GM06990 (cell line): Measurements from ENCODE around the gene ZBED1.

Experiments
- DNase-seq: peaks from one replicate; pipeline ENCODE4 v3.0.0-alpha.2; 2011; ENCODE audit not compliant: insufficient read length; ENCODE audit errors: extremely low read depth
- H3K27me3 ChIP-seq: replicated peaks from 2 replicates; pipeline ENCODE4 v1.6.0; 2011; ENCODE audit warnings: low read length; ENCODE audit not compliant: control insufficient read depth, insufficient read depth
- H3K36me3 ChIP-seq: 2 replicates; pipeline ENCODE4 v1.5.1; 2011; ENCODE audit warnings: low read length; ENCODE audit not compliant: control insufficient read depth, insufficient read depth
- H3K4me3 ChIP-seq: replicated peaks from 2 replicates; pipeline ENCODE4 v1.5.1; 2011; ENCODE audit warnings: low read depth, mild to moderate bottlenecking, control low read depth, low read length
- TF ChIP-seq, protein P1 (sequence below): IDR thresholded peaks from 2 replicates; pipeline ENCODE4 v1.5.1; 2011; ENCODE audit warnings: low read length, control low read depth, mild to moderate bottlenecking, inconsistent platforms; ENCODE audit not compliant: insufficient read depth, poor library complexity, severe bottlenecking

The ZBED1 gene

DNA sequence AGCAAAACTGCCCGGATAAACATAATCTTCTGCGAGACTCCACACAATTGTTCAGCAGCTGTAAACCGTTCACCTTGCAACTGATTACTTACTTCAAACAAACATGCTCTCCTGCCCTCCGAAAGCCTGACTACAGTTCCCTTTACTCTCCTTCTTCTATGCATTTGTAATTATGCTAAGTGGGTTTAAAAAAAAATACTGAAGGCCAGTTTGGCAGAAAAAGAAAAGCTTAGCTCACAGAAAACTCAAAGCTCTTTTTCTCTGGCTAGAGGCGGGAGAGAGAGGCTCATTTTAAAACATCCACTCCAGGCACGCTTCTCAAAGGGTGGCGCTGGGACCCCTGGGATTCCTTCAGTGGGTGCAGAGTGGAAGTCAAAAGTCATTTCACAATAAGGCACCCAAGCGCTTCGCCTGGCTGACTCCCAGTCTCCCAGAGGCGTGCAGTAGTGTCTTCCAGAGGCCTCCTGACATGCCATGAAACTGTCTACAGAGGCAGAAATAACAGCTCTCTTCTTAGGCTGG, 1.9 kb downstream of the ZBED1 start:
- TF ChIP-seq, protein P1, sequence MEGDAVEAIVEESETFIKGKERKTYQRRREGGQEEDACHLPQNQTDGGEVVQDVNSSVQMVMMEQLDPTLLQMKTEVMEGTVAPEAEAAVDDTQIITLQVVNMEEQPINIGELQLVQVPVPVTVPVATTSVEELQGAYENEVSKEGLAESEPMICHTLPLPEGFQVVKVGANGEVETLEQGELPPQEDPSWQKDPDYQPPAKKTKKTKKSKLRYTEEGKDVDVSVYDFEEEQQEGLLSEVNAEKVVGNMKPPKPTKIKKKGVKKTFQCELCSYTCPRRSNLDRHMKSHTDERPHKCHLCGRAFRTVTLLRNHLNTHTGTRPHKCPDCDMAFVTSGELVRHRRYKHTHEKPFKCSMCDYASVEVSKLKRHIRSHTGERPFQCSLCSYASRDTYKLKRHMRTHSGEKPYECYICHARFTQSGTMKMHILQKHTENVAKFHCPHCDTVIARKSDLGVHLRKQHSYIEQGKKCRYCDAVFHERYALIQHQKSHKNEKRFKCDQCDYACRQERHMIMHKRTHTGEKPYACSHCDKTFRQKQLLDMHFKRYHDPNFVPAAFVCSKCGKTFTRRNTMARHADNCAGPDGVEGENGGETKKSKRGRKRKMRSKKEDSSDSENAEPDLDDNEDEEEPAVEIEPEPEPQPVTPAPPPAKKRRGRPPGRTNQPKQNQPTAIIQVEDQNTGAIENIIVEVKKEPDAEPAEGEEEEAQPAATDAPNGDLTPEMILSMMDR: no peak
- DNase-seq: no peak
- peaks cover 4% of the 10 kb centered on the region for H3K36me3 ChIP-seq
- H3K27me3 ChIP-seq: no peaks in the 10 kb centered on the region
- H3K4me3 ChIP-seq: peak overlapping the region; percentile 88

DNA sequence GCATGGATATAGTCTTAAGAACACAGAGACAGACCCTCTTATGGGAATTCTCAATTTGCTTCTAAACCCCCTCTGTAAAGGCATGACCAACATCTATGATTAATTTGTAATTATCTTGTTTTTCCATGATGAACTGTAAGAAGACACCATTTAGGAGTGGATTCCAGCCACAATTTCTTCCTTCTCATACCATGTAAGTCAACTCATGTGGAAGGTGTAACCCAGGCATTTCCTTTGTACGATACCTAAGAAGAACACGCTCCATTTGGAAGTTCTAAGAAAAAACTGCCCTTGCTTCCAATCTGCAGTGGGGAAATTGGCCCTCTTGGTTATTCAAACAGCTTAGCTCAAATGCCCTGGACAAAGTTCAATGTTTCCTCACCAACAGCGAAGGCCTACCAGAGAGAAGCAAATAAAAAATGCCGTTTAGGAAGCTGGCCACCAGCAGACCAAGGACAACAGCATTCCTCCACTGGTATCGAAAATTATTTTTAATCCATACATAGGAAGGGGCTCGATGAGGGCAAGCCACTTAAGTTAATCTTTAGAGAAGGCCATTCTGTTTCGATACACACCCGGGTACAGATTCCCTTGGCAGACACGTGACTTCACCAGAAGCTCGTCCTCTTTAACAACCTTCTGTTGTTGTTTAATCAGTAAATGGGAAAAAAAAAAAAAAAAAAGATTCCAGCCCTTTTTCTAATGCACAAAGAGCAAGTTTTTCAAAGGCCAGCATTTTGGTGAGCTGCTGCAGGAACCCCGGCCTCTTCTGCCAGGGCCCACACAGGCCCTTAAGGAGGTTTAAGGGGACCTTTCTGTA, 2.6 kb downstream of the ZBED1 start:
- DNase-seq: no peak
- Histone ChIP-seq H3K27me3 (no peaks in the 10 kb centered on the region), H3K4me3 (peak overlapping the region; percentile 88; the same call in 1 of the 2 replicates), H3K36me3 (peaks cover 4% of the 10 kb centered on the region)
- TF ChIP-seq, protein P1: no peak

DNA sequence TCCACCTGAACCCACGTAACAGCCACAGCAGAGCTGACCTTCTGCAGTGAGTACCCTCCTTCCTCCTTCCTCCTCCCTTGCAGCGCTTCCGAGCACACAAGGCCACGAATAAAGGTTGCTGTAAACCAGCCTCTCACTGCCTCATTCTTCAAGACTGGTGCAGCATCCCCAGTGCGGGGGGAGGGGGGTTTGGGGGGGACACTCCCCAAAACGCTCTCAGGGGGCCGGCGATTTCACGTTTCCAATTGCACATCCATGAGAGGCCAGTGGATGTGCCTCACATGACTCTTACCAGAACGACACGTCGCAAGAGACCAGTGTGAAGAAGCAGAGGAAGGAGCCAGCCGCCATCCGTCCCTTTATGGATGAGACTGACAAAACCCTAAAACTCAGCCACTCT, 5.2 kb downstream of the ZBED1 start:
- Histone ChIP-seq H3K36me3 (peaks cover 7% of the 10 kb centered on the region), H3K4me3 (no peak overlapping the region), H3K27me3 (no peaks in the 10 kb centered on the region)
- TF ChIP-seq, protein P1: no peak
- no peak for DNase-seq

DNA sequence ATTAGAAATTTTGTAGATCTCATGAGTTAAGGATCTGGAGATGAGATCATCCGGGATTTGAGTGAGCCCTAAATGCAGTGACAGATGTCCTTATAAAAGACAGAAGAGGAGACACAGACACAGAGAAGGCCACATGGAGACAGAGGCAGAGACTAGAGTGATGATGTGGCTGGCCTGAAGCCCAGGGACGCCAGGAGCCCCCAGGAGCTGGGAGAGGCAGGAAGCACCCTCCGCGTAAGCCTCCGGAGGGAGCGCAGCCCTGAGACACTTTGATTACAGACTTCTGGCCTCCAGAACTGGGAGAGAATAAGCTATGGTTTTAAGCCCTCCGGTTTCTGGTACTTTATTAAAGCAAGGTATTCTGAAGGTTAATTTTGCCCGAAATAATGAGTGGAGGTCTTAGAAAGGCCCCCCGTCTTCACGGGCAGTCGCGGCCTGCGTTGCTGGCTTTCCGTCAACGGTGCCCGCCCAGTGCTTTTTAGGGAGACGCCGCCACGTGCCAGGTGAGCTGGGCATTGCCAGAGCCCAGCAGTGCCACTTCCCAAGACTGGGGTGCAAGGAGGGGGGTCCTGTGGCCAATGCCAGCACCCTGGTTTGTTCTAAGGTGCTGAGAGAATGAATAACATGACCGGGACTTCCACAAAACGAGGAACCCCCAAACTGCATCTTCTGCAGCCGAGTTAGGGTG, 8.1 kb downstream of the ZBED1 start:
- Histone ChIP-seq H3K27me3 (no peaks in the 10 kb centered on the region), H3K36me3 (peaks cover 28% of the 10 kb centered on the region), H3K4me3 (no peak overlapping the region)
- TF ChIP-seq, protein P1: no peak
- DNase-seq: no peak

DNA sequence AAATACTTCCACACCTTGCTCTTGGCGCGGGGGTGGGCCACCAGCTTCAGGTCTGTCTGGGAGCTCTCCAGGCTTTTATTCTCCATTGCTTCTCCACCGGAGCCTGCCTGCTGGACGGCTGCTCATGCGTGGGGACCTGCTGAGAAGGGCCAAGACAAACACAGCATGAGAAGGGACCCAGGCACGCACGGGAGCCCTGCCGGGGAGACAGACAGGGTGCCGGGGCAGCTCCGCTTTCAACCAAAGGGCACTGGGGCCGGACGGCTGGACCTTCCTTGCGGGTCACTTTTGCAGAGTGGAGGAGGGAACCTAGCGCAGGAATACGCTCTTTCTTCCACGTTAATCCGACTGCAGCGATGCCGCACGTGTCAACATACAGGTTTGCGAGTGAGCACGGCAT, 10.1 kb downstream of the ZBED1 start:
- H3K36me3 ChIP-seq: peaks cover 36% of the 10 kb centered on the region
- TF ChIP-seq, protein P1: no peak
- no peaks in the 10 kb centered on the region for H3K27me3 ChIP-seq
- DNase-seq: no peak
- no peak overlapping the region for H3K4me3 ChIP-seq
